RKO (cell line): ENCODE data around the gene CNPY3.
"Not testable (repeated sequence)": the region's sequence is repeated elsewhere in the genome, so short reads cannot be mapped to it uniquely, and the experiment has no call there.

Source experiments
- DNase-seq: peaks from one replicate; pipeline ENCODE4 v3.0.0-alpha.2; 2016; ENCODE audit warnings: low spot score

Gene CNPY3

DNA sequence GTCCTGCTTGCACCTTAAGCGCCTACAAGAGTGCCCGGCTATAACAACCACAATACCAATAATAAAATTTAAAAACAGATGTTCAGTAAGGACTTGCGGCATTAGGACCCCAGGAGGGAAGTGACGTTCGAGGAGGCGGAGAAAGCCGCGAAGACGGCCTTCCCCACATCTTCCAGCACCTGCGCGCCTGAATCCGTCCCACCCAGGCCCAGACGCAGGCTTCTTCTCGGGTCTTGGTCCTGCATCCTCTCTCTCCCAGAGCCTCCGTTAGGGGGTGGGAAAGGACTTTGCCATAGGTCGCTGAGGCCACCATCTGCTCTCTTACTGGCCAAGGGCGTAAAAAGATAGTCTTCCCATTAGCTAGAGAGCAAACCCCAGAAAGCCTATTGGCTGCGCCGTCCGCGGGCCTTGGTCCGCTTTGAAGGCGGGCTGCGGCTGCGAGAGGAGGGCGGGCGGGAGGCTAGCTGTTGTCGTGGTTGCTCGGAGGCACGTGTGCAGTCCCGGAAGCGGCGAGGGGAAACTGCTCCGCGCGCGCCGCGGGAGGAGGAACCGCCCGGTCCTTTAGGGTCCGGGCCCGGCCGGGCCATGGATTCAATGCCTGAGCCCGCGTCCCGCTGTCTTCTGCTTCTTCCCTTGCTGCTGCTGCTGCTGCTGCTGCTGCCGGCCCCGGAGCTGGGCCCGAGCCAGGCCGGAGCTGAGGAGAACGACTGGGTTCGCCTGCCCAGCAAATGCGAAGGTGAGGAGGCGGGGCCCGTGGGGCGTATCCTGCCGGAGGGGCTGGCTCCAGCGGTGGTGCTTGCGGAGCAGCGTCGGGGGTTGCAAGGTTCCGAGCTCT, at the start of gene CNPY3:
Gene CNPY3 (plus strand): TSS at position 495 of the 835 bp plus-strand sequence. CDS start 91 bp downstream, at position 586.
- DNase-seq, result peak; percentile 98

GRCh38 chr6:42880240-42880817, 49.0 kb upstream of the CNPY3 start:
- DNase-seq, result not testable (repeated sequence)

GRCh38 chr6:42880871-42881270, 48.4 kb upstream of the CNPY3 start:
- peak; percentile 51 for DNase-seq

DNA sequence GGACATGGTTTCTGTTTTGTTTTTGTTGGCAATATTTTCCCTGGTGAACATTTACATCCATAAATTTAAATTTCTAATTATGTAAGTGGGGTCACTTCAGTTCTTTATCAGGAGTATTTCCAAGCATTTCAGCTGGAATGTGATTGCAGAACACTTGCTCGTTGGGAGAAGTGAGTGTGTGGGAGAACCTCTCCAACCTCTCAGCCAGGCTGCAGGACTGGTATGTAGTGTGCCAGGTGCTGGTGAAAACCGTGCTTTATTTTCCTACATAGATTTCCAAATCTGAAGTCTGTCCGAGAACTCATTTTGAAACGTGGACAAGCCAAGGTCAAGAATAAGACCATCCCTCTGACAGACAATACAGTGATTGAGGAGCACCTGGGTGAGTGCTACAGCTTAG, 43.6 kb upstream of the CNPY3 start:
- no peak for DNase-seq

DNA sequence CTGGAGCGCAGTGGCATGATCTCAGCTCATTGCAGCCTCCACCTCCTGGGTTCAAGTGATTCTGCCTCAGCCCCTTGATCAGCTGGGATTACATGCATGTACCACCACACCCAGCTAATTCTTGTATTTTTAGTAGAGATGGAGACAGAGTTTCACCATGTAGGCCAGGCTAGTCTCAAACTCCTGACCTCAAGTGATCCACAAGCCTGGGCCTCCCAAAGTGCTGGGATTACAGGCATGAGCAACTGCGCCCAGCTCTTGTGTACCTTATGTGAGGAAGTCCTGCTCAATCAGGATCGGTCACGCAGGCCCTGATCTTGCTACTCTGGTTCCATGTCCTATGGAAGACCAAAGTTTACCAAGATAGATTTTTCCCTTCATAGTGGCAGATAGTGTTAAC, 41.1 kb upstream of the CNPY3 start:
- not testable (repeated sequence) for DNase-seq

GRCh38 chr6:42889815-42890214, 39.5 kb upstream of the CNPY3 start:
- DNase-seq, result no peak

DNA sequence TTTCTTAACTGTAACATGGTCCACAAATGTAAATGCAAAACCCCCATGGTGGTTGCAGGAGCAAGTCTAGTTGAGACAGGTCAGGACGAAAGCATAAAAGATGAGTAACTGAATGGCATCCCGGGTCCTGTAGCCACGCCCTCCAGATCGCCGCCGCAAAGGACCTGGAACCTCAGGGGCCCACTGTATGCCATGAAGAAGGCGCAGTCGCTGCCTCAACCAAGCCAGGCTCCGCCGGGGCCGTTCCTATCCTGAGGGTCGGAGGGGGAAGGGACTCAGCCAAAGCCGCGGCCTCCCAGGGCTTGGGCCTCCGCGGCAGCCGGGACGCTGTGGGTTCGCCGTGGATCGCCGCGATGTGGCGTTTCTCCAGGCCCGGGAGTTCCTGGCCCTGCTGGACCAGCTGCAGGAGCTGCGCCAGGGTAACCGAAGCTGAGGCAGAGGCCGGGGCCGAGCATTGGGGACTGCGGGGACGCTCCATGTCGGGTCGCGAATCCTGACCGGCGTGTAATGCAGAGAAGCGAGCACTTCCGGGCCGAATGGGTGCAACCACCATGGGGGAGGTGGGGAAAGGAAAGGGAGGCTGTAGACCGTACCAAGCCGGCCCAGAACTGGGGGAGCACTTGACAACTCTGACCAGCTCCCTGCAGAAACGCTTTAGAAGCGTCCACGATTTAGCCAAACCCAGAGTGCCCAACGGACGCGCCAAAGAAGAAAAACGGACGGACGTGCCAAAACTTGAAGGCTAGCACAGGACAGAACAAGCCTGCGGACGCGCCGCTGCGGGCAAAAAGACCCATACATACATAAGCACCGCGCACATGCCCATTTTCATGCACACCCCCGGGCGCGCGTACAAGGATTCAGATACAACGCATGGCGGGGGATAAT, 38.7 kb upstream of the CNPY3 start:
- peak; percentile 97 for DNase-seq

DNA sequence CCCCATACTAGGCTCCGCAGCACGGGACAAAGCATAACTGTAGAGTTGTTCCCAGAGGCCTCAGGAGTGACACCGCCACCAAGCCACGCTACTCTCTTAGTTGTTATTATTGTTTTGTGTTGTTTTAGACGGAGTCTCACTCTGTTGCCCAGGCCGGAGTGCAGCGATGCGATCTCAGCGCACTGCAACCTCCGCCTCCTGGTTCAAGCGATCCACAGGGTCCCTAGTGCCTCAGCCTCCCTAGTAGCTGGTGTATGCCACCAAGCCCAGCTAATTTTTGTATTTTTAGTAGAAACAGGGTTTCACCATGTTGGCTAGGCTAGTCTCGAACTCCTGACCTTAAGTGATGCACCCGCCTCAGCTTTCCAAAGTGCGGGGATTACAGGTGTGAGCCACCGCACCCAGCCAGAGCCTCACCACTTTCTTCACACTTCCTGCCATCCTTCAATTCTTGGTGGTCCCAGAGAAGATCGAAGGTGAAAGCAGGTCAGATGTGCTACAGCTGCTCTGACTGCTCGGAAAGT, 38.0 kb upstream of the CNPY3 start:
- DNase-seq, result no peak

- not testable (repeated sequence) for DNase-seq
Observed at GRCh38 chr6:42894041-42894828, 35.0 kb upstream of the CNPY3 start.

- DNase-seq, result no peak
Observed at GRCh38 chr6:42896178-42896719, 33.0 kb upstream of the CNPY3 start.

GRCh38 chr6:42898891-42899361, 30.4 kb upstream of the CNPY3 start:
- peak; percentile 68 for DNase-seq

DNA sequence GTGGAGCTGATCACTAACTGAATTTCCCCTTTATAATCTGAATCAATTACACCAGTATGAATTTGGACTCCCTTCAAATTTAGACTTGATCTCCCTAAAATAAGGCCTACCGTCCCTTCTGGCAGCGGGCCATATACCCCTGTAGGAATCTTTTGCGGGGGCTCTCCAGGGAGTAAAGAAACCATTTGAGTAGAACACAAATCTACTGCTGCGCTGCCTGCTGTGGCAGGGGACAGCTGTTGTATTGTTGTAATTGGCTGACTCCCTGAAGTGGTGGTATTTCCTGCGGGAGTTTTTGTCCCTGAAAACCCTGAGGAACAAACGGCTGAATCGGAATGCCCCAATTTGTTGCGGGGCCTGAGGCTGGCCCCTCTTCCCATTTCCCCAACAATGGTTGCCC, 29.4 kb upstream of the CNPY3 start:
- no peak for DNase-seq

DNA sequence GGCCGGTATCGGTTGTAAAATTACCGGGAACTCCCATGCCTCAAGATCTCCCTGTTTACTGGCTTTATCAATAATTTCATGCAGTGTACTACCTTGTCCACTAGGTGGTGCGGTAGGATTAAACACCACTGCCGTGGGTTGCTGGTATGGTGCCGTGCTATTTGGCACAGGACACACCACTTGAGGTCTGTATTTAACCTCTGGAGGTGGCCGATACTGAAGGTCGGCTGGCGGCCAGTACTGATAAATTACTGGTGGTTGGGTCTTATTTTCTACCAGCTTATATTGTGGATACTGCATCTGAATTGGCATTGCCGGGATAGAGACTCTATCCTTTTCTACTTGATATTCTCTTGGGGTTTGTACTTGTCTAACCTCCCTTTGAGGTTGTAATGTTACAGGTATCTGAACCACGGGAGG, 27.7 kb upstream of the CNPY3 start:
- DNase-seq, result peak; percentile 88

- not testable (repeated sequence) for DNase-seq
Observed at GRCh38 chr6:42902429-42903263, 26.6 kb upstream of the CNPY3 start.

DNA sequence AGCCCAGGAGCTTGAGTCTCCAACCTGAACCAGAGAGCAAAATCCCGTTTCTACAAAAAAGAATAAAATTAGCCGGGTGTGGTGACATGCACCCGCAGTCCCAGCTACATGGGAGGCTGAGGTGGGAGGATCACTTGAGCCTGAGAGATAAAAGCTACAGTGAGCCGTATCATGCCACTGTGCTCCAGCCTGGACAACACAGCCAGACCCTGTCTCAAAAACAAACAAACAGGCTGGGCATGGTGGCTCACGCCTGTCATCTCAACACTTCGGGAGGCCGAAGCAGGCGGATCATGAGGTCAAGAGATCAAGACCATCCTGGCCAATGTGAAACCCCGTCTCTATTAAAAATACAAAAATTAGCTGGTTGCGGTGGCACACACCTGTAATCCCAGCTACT, 24.8 kb upstream of the CNPY3 start:
- DNase-seq, result no peak

DNA sequence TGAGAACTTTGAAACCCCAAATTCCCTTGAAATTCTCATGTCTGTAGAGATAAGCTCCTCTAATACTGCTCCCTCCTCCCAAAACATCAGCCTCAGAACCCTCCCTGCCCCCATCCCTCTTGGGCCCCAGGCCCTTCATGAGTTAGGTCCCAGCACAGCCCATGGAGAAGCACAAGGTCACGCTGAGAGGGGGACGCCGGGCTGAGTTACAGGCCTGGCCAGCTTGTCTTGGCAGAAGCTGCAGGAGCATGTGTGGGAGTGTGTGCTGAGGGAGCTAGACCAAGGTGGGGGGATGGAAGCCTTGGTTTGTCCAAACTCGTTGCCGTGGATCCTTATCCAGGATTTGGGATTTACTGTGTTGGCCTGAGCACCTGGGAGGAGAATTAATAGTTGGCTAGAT, 21.9 kb upstream of the CNPY3 start:
- DNase-seq, result no peak

GRCh38 chr6:42909835-42910234, 19.4 kb upstream of the CNPY3 start:
- no peak for DNase-seq

DNA sequence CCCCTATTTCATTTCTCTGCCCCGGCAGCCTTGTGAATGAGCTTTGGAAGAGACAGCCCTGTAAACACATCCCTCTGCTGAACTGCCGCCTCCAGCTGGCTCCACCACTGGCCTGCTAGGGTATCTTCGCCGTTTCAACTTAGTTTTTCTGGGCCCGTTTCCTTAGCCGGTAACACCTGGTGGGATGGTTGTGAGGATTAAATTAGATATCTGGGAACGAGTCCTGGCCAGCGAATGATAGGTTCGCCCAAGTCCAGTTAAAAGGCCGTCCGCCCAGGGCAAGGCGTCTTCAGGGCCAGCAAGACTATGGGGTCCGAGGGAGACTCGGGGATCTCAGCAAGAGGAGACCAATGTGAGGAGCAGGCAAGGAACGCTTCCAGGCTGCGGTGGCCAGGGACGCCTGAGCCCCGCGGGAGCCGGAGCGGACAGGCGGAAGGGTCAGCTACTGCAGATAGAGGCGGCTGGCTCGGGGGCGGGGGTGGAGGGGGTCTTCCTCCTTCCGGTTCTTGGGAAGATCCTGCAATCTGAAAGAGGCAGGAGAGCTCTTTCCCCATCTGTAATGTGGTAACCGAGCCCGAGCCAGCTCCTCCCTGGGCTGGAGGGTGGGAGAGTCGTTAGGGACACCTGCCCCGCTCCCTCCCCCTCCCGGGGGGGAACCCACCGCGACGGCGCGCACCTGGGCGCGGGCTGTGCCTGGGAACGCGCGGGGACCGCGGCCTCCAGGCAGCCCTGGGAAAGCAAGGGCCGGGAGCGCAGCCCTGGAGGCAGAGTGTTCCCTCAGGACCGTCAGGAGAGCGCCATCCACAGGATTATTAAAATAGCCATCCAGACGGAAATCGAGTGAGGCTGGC, 17.9 kb upstream of the CNPY3 start:
- DNase-seq, result no peak

GRCh38 chr6:42914546-42914945, 14.7 kb upstream of the CNPY3 start:
- DNase-seq, result no peak
